GM23338 (cell line): ENCODE data around the gene HNF1B.
A peak's percentile ranks its signal among the peaks of the same experiment; 100 is the strongest.

ENCODE experiments used
- CTCF ChIP-seq, 2 experiments: fragments of 200-600 bp in 1 of 2; sonication (generic) in 1 of 2; conservative IDR thresholded peaks; 2 replicates each; pipeline versions ENCODE4 v1.5.1 to v1.6.1; 2016 to 2017; ENCODE audit warnings: antibody characterized with exemption in 2 of 2, low read depth in 2 of 2, mild to moderate bottlenecking in 2 of 2, moderate library complexity in 1 of 2
- EZH2 ChIP-seq: fragments of 200-600 bp; sonication (generic); IDR thresholded peaks from one replicate; pipeline ENCODE4 v1.8.0; 2017; ENCODE audit warnings: antibody characterized with exemption, mild to moderate bottlenecking, low read depth; ENCODE audit not compliant: unreplicated experiment
- POLR2AphosphoS5 ChIP-seq: IDR thresholded peaks from 2 replicates; pipeline ENCODE4 v1.6.1; 2016; ENCODE audit warnings: antibody characterized with exemption, low read depth
- REST ChIP-seq: IDR thresholded peaks from one replicate; pipeline ENCODE4 v1.6.1; 2018; ENCODE audit warnings: antibody characterized with exemption; ENCODE audit not compliant: unreplicated experiment

- peak in 1 of 2 experiments; percentile 26; a peak in 2 of 4 replicates for TF ChIP-seq CTCF (conservative IDR thresholded peaks at IDR 0.05; ENCODE audit: low read depth in 2 of 2)
- TF ChIP-seq EZH2 = no peak
- TF ChIP-seq REST = no peak
- no peak for TF ChIP-seq POLR2AphosphoS5
These were observed 83.4 kb downstream of the HNF1B start for GRCh38 chr17:37661400-37662014.
